ENCODE measurements around the gene RMRP. TPM values are rescaled to one million over a fixed set of nuclear protein-coding genes. Genes with fewer than 3 reads are reported as not detected.

RMRP gene
- total RNA-seq, 4 donors from 2014 or later, result 3,539 to 11,174 (median 6,303) TPM

DNA sequence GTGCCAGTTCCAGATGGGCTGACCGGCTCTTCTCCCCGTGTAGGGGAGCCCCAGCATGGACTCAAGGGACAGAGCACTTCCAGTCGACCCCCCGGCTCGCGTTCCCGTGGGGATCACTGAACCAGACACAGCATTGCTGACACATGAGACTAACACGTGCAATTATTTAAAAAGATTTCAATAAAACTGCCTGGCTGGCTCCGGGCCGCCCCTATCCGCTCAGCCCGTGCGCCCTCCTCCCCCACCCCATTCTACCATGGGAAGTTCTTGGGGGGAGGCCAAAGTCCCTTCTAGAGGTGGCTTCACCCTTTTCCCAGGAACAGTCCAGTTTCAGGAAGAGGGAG, 48.0 kb downstream of the RMRP start:
- intact Hi-C loops (cut with DNase I), result loop anchor here (5.0 kb wide), 1 partner anchor 38 kb away; no protein-coding TSS in a partner anchor
- no peaks in the 10 kb centered on the region for H3K27me3 ChIP-seq

DNA sequence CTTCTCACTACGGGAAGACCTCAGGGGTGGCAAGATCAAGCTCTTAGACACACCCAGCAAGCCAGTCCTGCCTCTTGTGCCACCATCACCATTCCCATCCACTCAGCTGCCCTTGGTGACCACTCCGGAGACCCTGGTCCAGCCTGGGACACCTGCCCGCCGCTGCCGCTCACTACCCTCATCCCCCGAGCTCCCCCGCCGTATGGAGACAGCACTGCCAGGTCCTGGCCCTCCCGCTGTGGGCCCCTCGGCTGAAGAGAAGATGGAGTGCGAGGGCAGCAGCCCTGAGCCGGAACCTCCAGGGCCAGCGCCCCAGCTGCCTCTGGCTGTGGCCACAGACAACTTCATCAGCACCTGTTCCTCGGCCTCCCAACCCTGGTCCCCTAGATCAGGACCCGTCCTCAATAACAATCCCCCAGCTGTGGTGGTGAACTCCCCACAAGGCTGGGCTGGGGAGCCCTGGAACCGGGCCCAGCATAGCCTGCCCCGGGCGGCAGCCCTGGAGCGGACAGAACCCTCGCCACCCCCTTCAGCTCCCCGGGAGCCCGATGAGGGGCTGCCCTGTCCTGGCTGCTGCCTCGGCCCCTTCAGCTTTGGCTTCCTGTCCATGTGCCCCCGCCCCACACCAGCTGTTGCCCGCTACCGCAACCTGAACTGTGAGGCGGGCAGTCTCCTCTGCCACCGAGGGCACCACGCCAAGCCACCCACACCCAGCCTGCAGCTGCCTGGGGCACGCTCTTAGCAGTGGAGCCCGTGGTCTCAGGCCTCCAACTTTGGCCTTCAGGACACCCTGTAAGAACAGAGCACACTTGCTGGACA, 48.6 kb downstream of the RMRP start:
- no peak overlapping the region for H3K4me3 ChIP-seq (replicated peaks in 1 of 3)
- DNase-seq, result no peak
- peaks cover 9 to 12% of the 10 kb centered on the region in 2 donors for H3K4me1 ChIP-seq

More for the DNA sequence above, 48.0 kb downstream of the RMRP start:
- Histone ChIP-seq H3K4me1 (peaks cover 9 to 12% of the 10 kb centered on the region in 2 donors), H3K36me3 (peaks cover 17 to 19% of the 10 kb centered on the region in 2 donors), H3K4me3 (replicated peaks in 1 of 3) (no peak overlapping the region), H3K9me3 (no peaks in the 10 kb centered on the region), H3K27ac (no peak overlapping the region)
- TF ChIP-seq POLR2A (IDR thresholded peaks at IDR 0.05), result no peak
- TF ChIP-seq, protein P1, sequence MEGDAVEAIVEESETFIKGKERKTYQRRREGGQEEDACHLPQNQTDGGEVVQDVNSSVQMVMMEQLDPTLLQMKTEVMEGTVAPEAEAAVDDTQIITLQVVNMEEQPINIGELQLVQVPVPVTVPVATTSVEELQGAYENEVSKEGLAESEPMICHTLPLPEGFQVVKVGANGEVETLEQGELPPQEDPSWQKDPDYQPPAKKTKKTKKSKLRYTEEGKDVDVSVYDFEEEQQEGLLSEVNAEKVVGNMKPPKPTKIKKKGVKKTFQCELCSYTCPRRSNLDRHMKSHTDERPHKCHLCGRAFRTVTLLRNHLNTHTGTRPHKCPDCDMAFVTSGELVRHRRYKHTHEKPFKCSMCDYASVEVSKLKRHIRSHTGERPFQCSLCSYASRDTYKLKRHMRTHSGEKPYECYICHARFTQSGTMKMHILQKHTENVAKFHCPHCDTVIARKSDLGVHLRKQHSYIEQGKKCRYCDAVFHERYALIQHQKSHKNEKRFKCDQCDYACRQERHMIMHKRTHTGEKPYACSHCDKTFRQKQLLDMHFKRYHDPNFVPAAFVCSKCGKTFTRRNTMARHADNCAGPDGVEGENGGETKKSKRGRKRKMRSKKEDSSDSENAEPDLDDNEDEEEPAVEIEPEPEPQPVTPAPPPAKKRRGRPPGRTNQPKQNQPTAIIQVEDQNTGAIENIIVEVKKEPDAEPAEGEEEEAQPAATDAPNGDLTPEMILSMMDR (IDR thresholded peaks at IDR 0.05), result no peak
- DNase-seq, result no peak
- WGBS, 2 donors, result 90 to 91% methylated on average over 13 of the region's 13 CpGs

DNA sequence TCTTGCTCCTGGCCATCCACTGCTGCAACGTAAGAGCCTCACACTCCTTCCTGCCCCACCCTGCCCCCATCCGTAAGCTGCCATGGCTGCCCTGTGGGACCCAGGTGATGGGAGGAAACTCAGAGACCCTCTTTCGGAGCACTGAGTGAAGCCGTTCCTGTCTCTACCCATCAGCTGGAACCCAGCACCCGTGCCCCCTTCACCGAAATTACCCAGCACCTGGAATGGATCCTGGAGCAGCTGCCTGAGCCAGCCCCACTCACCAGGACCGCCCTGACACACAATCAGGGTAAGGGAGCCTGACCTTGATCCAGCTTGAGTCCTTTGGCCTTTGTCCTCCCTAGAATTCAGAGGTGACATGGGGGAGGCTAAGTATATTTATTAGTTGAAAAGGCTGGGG, 49.6 kb downstream of the RMRP start:
- intact Hi-C loops (cut with DNase I), result loop anchor here (5.0 kb wide), 1 partner anchor 39 kb away; no protein-coding TSS in a partner anchor
- Histone ChIP-seq H3K36me3 (peaks cover 17 to 19% of the 10 kb centered on the region in 2 donors), H3K27me3 (no peaks in the 10 kb centered on the region), H3K4me3 (replicated peaks in 1 of 3) (no peak overlapping the region), H3K4me1 (peaks cover 10 to 16% of the 10 kb centered on the region in 2 donors), H3K27ac (no peak overlapping the region), H3K9me3 (no peaks in the 10 kb centered on the region)
- WGBS, 2 donors, result 92% methylated on average over 7 of the region's 7 CpGs
- TF ChIP-seq POLR2A (IDR thresholded peaks at IDR 0.05), result no peak
- TF ChIP-seq, protein P1 (IDR thresholded peaks at IDR 0.05), result no peak
- DNase-seq, result no peak

More for the DNA sequence above, 48.6 kb downstream of the RMRP start:
- TF ChIP-seq POLR2A (IDR thresholded peaks at IDR 0.05), result no peak
- TF ChIP-seq, protein P1 (IDR thresholded peaks at IDR 0.05), result no peak
- 93 to 94% methylated on average over 22 to 27 of the region's 31 CpGs for WGBS, 2 donors
- Histone ChIP-seq H3K9me3 (no peaks in the 10 kb centered on the region), H3K36me3 (peaks cover 17 to 19% of the 10 kb centered on the region in 2 donors), H3K27me3 (no peaks in the 10 kb centered on the region), H3K27ac (no peak overlapping the region)
- intact Hi-C loops (cut with DNase I), result loop anchor here (5.0 kb wide), 1 partner anchor 38 kb away; no protein-coding TSS in a partner anchor

Small RNA genes within 50 kb of the gene (microRNA-seq; reads per million reads assigned to microRNA genes)
- 1.8 reads per million for gene MIR4667

Small RNA genes within 50 kb of the gene (small RNA-seq; reads per million reads assigned to genes)
- gene MIR4667, result not detected
- not detected for gene RMRP
- gene RN7SL22P, result not detected

Other genes with a start within 250 kb of the RMRP start
- 10 to 100 TPM; 15.2 to 28.2 (median 26.4) TPM for gene RUSC2, start 167.9 kb downstream of the RMRP start, total RNA-seq
- gene TESK1, start 52.8 kb downstream of the RMRP start, total RNA-seq, result 10 to 100 TPM; 23.2 to 44.3 (median 37.6) TPM
- gene CD72, start 39.6 kb downstream of the RMRP start, total RNA-seq, result 1 to 10 TPM; 1.8 to 5.8 (median 3.1) TPM
- gene SIT1, start 7.1 kb downstream of the RMRP start, total RNA-seq, result 1 to 10 TPM in 2 of 4 donors, under 1 TPM in 2; 0.63 to 3.8 (median 0.95) TPM
- 10 to 100 TPM; 21.0 to 40.9 (median 27.9) TPM for gene CCDC107, start 273 bp upstream of the RMRP start, total RNA-seq
- under 1 TPM in 3 of 4 donors, not detected in 1; 0.27 to 0.45 (median 0.42) TPM for gene ARHGEF39, start 7.2 kb upstream of the RMRP start, total RNA-seq
- gene CA9, start 15.9 kb upstream of the RMRP start, total RNA-seq, result not detected
- gene TPM2, start 31.9 kb upstream of the RMRP start, total RNA-seq, result 10 to 100 TPM; 45.4 to 79.6 (median 72.2) TPM
- gene TLN1, start 74.2 kb upstream of the RMRP start, total RNA-seq, result 100 to 1,000 TPM; 142 to 245 (median 184) TPM
- gene CREB3, start 74.6 kb upstream of the RMRP start, total RNA-seq, result 10 to 100 TPM; 44.9 to 73.0 (median 51.3) TPM
- gene GBA2, start 91.2 kb upstream of the RMRP start, total RNA-seq, result 100 to 1,000 TPM in 2 of 4 donors, 10 to 100 TPM in 2; 71.4 to 111 (median 101) TPM
- 10 to 100 TPM; 25.4 to 34.0 (median 30.2) TPM for gene RGP1, start 91.3 kb upstream of the RMRP start, total RNA-seq
- gene MSMP, start 96.3 kb upstream of the RMRP start, total RNA-seq, result under 1 TPM in 1 of 4 donors, not detected in 3; 0.67 TPM
- gene NPR2, start 133.6 kb upstream of the RMRP start, total RNA-seq, result 1 to 10 TPM; 5.1 to 9.3 (median 8.1) TPM
- 1 to 10 TPM; 4.7 to 7.1 (median 5.7) TPM for gene SPAG8, start 154.2 kb upstream of the RMRP start, total RNA-seq
- 10 to 100 TPM; 11.4 to 58.2 (median 50.6) TPM for gene HINT2, start 157.0 kb upstream of the RMRP start, total RNA-seq
- gene FAM221B, start 170.7 kb upstream of the RMRP start, total RNA-seq, result not detected
- gene TMEM8B, start 171.2 kb upstream of the RMRP start, total RNA-seq, result 10 to 100 TPM in 3 of 4 donors, 1 to 10 TPM in 1; 8.5 to 17.4 (median 15.8) TPM
- not detected for gene OR13J1, start 212.4 kb upstream of the RMRP start, total RNA-seq
- gene HRCT1, start 248.2 kb upstream of the RMRP start, total RNA-seq, result 10 to 100 TPM in 1 of 4 donors, 1 to 10 TPM in 2, under 1 TPM in 1; 0.81 to 11.8 (median 3.3) TPM